Osteoblast (primary cell): ENCODE measurements around the gene TMBIM6. TPM values are rescaled to one million over a fixed set of nuclear protein-coding genes. Genes with fewer than 3 reads are reported as not detected.
A peak's percentile ranks its signal among the peaks of the same experiment; 100 is the strongest.

Experiments used
- DNase-seq: peaks from one replicate; pipeline ENCODE4 v3.0.0; 2011; ENCODE audit warnings: low spot score, mixed read lengths; ENCODE audit not compliant: insufficient read length; ENCODE audit errors: missing footprints
- H2AFZ ChIP-seq: 2 replicates; pipeline ENCODE4 v1.6.0; 2011; ENCODE audit warnings: mild to moderate bottlenecking, low read length
- H3K27ac ChIP-seq: 2 replicates; pipeline ENCODE4 v1.5.1; 2011; ENCODE audit warnings: mild to moderate bottlenecking, low read depth, low read length, moderate library complexity
- H3K27me3 ChIP-seq: 2 replicates; pipeline ENCODE4 v1.6.0; 2012; ENCODE audit warnings: mild to moderate bottlenecking, control low read depth, inconsistent platforms, low read length, moderate library complexity; ENCODE audit not compliant: insufficient read depth
- H3K36me3 ChIP-seq: 2 replicates; pipeline ENCODE4 v1.5.1; 2011; ENCODE audit warnings: mild to moderate bottlenecking, low read length, control low read depth, moderate library complexity; ENCODE audit not compliant: insufficient read depth
- H3K4me1 ChIP-seq: 2 replicates; pipeline ENCODE4 v1.5.1; 2011; ENCODE audit warnings: mild to moderate bottlenecking, low read length, control low read depth, moderate library complexity; ENCODE audit not compliant: insufficient read depth
- H3K4me2 ChIP-seq: 2 replicates; pipeline ENCODE4 v1.6.0; 2011; ENCODE audit warnings: mild to moderate bottlenecking, low read length; ENCODE audit not compliant: insufficient read depth
- H3K4me3 ChIP-seq: fragments of 200-600 bp; sonication (generic); 3 replicates; pipeline ENCODE4 v1.5.1; 2012; ENCODE audit warnings: mild to moderate bottlenecking, low read length, inconsistent platforms; ENCODE audit not compliant: insufficient read depth
- H3K79me2 ChIP-seq: 2 replicates; pipeline ENCODE4 v1.6.0; 2012; ENCODE audit warnings: mild to moderate bottlenecking, low read length, control low read depth, inconsistent platforms; ENCODE audit not compliant: insufficient read depth
- H3K9me3 ChIP-seq: 2 replicates; pipeline ENCODE4 v1.5.1; 2011; ENCODE audit warnings: low read depth, low read length, control low read depth
- H4K20me1 ChIP-seq: 2 replicates; pipeline ENCODE4 v1.6.0; 2012; ENCODE audit warnings: mild to moderate bottlenecking, low read length, control low read depth; ENCODE audit not compliant: insufficient read depth
- CTCF ChIP-seq: IDR thresholded peaks from 2 replicates; pipeline ENCODE4 v1.5.1; 2011; ENCODE audit warnings: mild to moderate bottlenecking, low read depth, low read length, moderate library complexity; ENCODE audit errors: extremely low read depth
- total RNA-seq: library from RNA; depleted of rRNA; stranded (reverse); fragments of >200 nt; gene quantifications from 2 replicates; pipeline ENCODE4 v1.2.3, GENCODE V29; 2012

Gene TMBIM6
- total RNA-seq, 1 donor, result 398 TPM

- H3K79me2 ChIP-seq, result peaks cover 78% of the 10 kb centered on the region
These were observed 44.6 kb upstream of the TMBIM6 start for GRCh38 chr12:49696723-49697122.

GRCh38 chr12:49697808-49698207, 43.5 kb upstream of the TMBIM6 start:
- Histone ChIP-seq H3K27me3 (no peaks in the 10 kb centered on the region), H3K27ac (peak overlapping the region; percentile 90), H3K9me3 (no peaks in the 10 kb centered on the region), H2AFZ (no peak overlapping the region), H3K36me3 (no peaks in the 10 kb centered on the region), H4K20me1 (peaks cover 14% of the 10 kb centered on the region), H3K79me2 (peaks cover 80% of the 10 kb centered on the region), H3K4me1 (peaks cover 31% of the 10 kb centered on the region), H3K4me2 (no peak overlapping the region), H3K4me3 (no peak overlapping the region)
- no peak for DNase-seq
- no peak for TF ChIP-seq CTCF

More at GRCh38 chr12:49696723-49697122, 44.6 kb upstream of the TMBIM6 start:
- H3K9me3 ChIP-seq, result no peaks in the 10 kb centered on the region
- no peak overlapping the region for H3K4me3 ChIP-seq
- H3K27me3 ChIP-seq, result no peaks in the 10 kb centered on the region
- H4K20me1 ChIP-seq, result peaks cover 14% of the 10 kb centered on the region
- H3K4me1 ChIP-seq, result peaks cover 25% of the 10 kb centered on the region
- H3K27ac ChIP-seq, result no peak overlapping the region
- DNase-seq, result no peak
- TF ChIP-seq CTCF, result no peak
- no peak overlapping the region for H3K4me2 ChIP-seq
- no peaks in the 10 kb centered on the region for H3K36me3 ChIP-seq
- H2AFZ ChIP-seq, result no peak overlapping the region

GRCh38 chr12:49698619-49699545, 42.5 kb upstream of the TMBIM6 start:
- H3K27ac ChIP-seq, result peak overlapping the region; percentile 90
- H3K4me3 ChIP-seq, result peak overlapping the region; percentile 58
- no peak for TF ChIP-seq CTCF
- H2AFZ ChIP-seq, result peak overlapping the region; percentile 75
- peaks cover 12% of the 10 kb centered on the region for H4K20me1 ChIP-seq
- H3K36me3 ChIP-seq, result no peaks in the 10 kb centered on the region
- peak; percentile 71 for DNase-seq
- H3K9me3 ChIP-seq, result no peaks in the 10 kb centered on the region
- H3K4me1 ChIP-seq, result peaks cover 42% of the 10 kb centered on the region
- peaks cover 83% of the 10 kb centered on the region for H3K79me2 ChIP-seq
- H3K27me3 ChIP-seq, result no peaks in the 10 kb centered on the region
- H3K4me2 ChIP-seq, result peak overlapping the region; percentile 87

GRCh38 chr12:49702009-49702408, 39.3 kb upstream of the TMBIM6 start:
- peaks cover 10% of the 10 kb centered on the region for H4K20me1 ChIP-seq
- no peak for DNase-seq
- H3K27me3 ChIP-seq, result no peaks in the 10 kb centered on the region
- no peak overlapping the region for H2AFZ ChIP-seq
- no peaks in the 10 kb centered on the region for H3K36me3 ChIP-seq
- peak overlapping the region; percentile 74 for H3K27ac ChIP-seq
- no peaks in the 10 kb centered on the region for H3K9me3 ChIP-seq
- no peak overlapping the region for H3K4me3 ChIP-seq
- H3K79me2 ChIP-seq, result peaks cover 84% of the 10 kb centered on the region
- H3K4me2 ChIP-seq, result no peak overlapping the region
- no peak for TF ChIP-seq CTCF
- H3K4me1 ChIP-seq, result peaks cover 57% of the 10 kb centered on the region
